Body of pancreas (tissue), 4 donors: ENCODE measurements around the gene MACF1.

ENCODE experiments used
- POLR2A ChIP-seq, 3 donors: fragments of 450-650 bp; IDR thresholded peaks; one replicate each; pipeline ENCODE4 v1.6.1; 2016; ENCODE audit warnings: antibody characterized with exemption in 3 of 3, mild to moderate bottlenecking in 2 of 3
- TF ChIP-seq, protein P1 (sequence below), 7 experiments: fragments of 450-650 bp in 4 of 7; fragments of 200-600 bp in 3 of 7; sonication (generic) in 3 of 7; IDR thresholded peaks; one replicate each; pipeline ENCODE4 v1.5.1; 2016 to 2019; ENCODE audit warnings: antibody characterized with exemption in 7 of 7

DNA sequence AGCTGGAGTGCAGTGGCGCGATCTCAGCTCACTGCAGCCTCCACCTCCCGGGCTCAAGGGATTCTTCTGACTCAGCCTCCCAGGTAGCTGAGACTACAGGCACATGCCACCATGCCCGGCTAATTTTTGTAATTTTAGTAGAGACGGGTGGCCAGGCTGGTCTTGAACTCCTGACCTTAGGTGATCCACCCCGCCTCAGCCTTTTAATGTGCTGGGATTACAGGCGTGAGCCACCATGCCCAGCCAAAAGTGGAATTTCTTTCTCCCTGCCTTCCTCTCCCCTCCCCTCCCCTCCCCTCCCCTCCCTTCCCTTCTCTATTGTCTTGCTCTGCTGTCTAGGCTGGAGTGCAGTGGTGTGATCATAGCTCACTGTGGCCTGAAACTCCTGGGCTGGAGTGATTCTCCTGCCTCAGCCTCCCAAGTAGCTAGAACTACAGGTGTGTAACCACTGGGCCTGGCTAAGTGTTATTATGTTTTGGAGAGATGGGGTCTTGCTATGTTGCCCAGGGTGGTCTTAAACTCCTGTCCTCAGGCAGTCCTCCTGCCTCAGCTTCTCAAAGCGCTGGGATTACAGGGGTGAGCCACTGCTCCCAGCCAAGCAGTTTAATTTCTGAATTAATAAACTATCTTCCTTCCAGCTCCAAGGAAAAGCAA lies 10.0 kb upstream of the MACF1 start:
- TF ChIP-seq, protein P1, sequence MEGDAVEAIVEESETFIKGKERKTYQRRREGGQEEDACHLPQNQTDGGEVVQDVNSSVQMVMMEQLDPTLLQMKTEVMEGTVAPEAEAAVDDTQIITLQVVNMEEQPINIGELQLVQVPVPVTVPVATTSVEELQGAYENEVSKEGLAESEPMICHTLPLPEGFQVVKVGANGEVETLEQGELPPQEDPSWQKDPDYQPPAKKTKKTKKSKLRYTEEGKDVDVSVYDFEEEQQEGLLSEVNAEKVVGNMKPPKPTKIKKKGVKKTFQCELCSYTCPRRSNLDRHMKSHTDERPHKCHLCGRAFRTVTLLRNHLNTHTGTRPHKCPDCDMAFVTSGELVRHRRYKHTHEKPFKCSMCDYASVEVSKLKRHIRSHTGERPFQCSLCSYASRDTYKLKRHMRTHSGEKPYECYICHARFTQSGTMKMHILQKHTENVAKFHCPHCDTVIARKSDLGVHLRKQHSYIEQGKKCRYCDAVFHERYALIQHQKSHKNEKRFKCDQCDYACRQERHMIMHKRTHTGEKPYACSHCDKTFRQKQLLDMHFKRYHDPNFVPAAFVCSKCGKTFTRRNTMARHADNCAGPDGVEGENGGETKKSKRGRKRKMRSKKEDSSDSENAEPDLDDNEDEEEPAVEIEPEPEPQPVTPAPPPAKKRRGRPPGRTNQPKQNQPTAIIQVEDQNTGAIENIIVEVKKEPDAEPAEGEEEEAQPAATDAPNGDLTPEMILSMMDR (IDR thresholded peaks at IDR 0.05) = no peak
- TF ChIP-seq POLR2A (IDR thresholded peaks at IDR 0.05) = no peak
